Measurements from ENCODE around the gene CWC22.
"Not testable (repeated sequence)": the region's sequence is repeated elsewhere in the genome, so short reads cannot be mapped to it uniquely, and the experiment has no call there.

Gene CWC22

GRCh38 chr2:180002198-180002770, 4.8 kb downstream of the CWC22 start:
- DNase-seq: no peak

- no peak for DNase-seq
These were observed 5.4 kb downstream of the CWC22 start for GRCh38 chr2:180001726-180002125.

GRCh38 chr2:180000434-180000833, 6.7 kb downstream of the CWC22 start:
- DNase-seq: no peak

GRCh38 chr2:179999000-179999399, 8.1 kb downstream of the CWC22 start:
- no peak for DNase-seq

GRCh38 chr2:179995741-179996515, 11.2 kb downstream of the CWC22 start:
- DNase-seq: no peak

GRCh38 chr2:179991344-179991743, 15.8 kb downstream of the CWC22 start:
- peak; percentile 14 for DNase-seq

- DNase-seq: no peak
These were observed 16.3 kb downstream of the CWC22 start for GRCh38 chr2:179990676-179991317.

GRCh38 chr2:179987916-179988315, 19.2 kb downstream of the CWC22 start:
- no peak for DNase-seq

GRCh38 chr2:179985163-179985820, 21.8 kb downstream of the CWC22 start:
- DNase-seq: no peak

GRCh38 chr2:179983250-179983932, 23.7 kb downstream of the CWC22 start:
- no peak for DNase-seq

GRCh38 chr2:179981085-179981484, 26.0 kb downstream of the CWC22 start:
- DNase-seq: peak; percentile 4

GRCh38 chr2:179974761-179975160, 32.3 kb downstream of the CWC22 start:
- no peak for DNase-seq

- DNase-seq: no peak
These were observed 40.2 kb downstream of the CWC22 start for GRCh38 chr2:179966778-179967394.

- DNase-seq: no peak
These were observed 41.5 kb downstream of the CWC22 start for GRCh38 chr2:179965291-179966258.

GRCh38 chr2:179963626-179964025, 43.5 kb downstream of the CWC22 start:
- no peak for DNase-seq

- not testable (repeated sequence) for DNase-seq
These were observed 48.8 kb downstream of the CWC22 start for GRCh38 chr2:179958251-179958650.

GRCh38 chr2:179954026-179954425, 53.1 kb downstream of the CWC22 start:
- DNase-seq: no peak

- no peak for DNase-seq
These were observed 53.7 kb downstream of the CWC22 start for GRCh38 chr2:179953359-179953758.

- DNase-seq: no peak
These were observed 54.4 kb downstream of the CWC22 start for GRCh38 chr2:179952658-179953057.

GRCh38 chr2:179951680-179952079, 55.4 kb downstream of the CWC22 start:
- DNase-seq: no peak

GRCh38 chr2:179950391-179950790, 56.7 kb downstream of the CWC22 start:
- no peak for DNase-seq
